IgD-negative memory B cell (primary cell): ENCODE data around the gene CACNB4. TPM values are rescaled to one million over a fixed set of nuclear protein-coding genes. Genes with fewer than 3 reads are reported as not detected.

ENCODE experiments used
- H3K27ac Mint-ChIP-seq, 3 donors: one replicate each; pipeline ENCODE4 v1.8.0; 2020 to 2022; ENCODE audit warnings: mild to moderate bottlenecking in 3 of 3, mixed read lengths in 3 of 3, moderate library complexity in 1 of 3
- H3K27me3 Mint-ChIP-seq: one replicate; pipeline ENCODE4 v1.8.0; 2021; ENCODE audit warnings: mixed read lengths
- H3K36me3 Mint-ChIP-seq: one replicate; pipeline ENCODE4 v1.8.0; 2020; ENCODE audit warnings: mild to moderate bottlenecking, mixed read lengths
- H3K4me1 Mint-ChIP-seq, 3 donors: one replicate each; pipeline ENCODE4 v1.8.0; 2020 to 2022; ENCODE audit warnings: mixed read lengths in 3 of 3, mild to moderate bottlenecking in 1 of 3
- H3K4me3 Mint-ChIP-seq, 4 donors: one replicate each; pipeline ENCODE4 v1.8.0; 2020 to 2022; ENCODE audit warnings: mild to moderate bottlenecking in 4 of 4, mixed read lengths in 4 of 4, moderate library complexity in 3 of 4
- H3K9me3 Mint-ChIP-seq, 3 donors: one replicate each; pipeline ENCODE4 v1.8.0; 2020 to 2021; ENCODE audit warnings: mixed read lengths in 3 of 3, mild to moderate bottlenecking in 1 of 3
- polyA plus RNA-seq: library from polyadenylated mRNA; unstranded; fragments of 300-500 nt; fragmentation: Illumina TruSeq; gene quantifications from one replicate; pipeline ENCODE4 v1.2.3, GENCODE V29; 2021

The CACNB4 gene
- polyA plus RNA-seq, 1 donor from 2014 or later = 0.43 TPM

DNA sequence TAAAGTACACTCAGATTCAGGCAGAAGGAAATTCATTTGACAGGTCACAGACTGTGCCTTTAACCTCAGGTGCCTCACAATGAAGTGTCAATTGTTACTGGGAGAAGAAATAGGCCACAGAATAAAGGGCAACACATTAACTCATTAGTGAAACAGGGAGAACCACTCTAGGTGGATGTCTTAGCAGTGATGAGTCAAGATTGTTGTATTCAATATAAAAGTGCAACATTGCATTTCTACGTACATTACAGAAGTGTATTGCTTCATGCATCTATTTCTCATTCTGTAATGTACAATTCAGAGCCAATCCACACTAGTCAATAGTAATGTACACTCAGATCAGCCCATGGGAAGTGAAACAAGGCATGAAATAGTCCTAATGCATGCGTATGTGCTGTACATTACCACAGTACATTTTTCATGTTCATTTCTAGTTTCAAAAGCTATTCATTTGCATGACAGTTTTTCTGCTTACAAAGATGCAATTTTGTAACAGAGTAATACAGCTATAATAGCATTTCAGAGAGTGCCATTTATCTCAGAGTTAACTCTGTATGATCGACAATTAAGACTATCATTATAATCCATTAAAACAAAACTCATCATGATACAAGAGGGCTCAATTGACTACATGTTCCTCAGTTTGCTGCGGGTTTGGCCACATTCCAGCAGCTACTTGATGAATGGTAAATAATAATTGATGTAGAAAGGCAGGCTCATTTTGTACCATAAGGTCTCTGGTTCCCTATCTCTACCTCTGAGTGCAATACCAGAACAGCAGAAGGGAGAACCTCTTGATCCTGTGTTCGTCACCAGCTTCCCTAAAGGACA, 258.4 kb downstream of the CACNB4 start:
- Mint-ChIP-seq H3K4me1 (peaks cover 21 to 27% (median 27%) of the 10 kb centered on the region in 3 donors), H3K36me3 (no peaks in the 10 kb centered on the region), H3K27ac (peak overlapping the region in 2 of 3 donors; percentile 56 to 70), H3K27me3 (no peaks in the 10 kb centered on the region), H3K9me3 (peaks cover 0 to 2% (median 0%) of the 10 kb centered on the region in 3 donors), H3K4me3 (peak overlapping the region in 1 of 4 donors; percentile 11)

DNA sequence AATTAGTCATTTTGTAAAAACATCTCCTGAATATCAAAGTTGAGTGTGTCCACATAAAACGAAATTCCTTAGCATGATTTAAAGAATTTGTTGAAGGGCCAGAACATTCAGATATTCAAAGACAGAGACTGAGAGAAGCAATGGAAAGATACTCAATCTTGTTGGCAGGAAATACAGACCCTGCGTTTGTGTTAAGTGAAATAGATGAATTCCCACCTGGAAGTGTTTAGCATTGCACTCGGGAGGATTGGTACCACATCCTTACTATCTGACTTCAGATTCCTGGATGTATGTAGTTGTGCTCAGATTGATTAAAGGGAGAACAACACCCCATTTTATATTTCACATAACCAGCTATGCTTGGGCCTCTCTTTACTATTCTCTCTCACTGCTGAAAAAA, 260.9 kb downstream of the CACNB4 start:
- no peaks in the 10 kb centered on the region for H3K27me3 Mint-ChIP-seq
- H3K4me3 Mint-ChIP-seq = no peak overlapping the region
- no peaks in the 10 kb centered on the region for H3K9me3 Mint-ChIP-seq
- no peak overlapping the region for H3K27ac Mint-ChIP-seq
- no peaks in the 10 kb centered on the region for H3K36me3 Mint-ChIP-seq
- peaks cover 17 to 21% (median 20%) of the 10 kb centered on the region in 3 donors for H3K4me1 Mint-ChIP-seq

DNA sequence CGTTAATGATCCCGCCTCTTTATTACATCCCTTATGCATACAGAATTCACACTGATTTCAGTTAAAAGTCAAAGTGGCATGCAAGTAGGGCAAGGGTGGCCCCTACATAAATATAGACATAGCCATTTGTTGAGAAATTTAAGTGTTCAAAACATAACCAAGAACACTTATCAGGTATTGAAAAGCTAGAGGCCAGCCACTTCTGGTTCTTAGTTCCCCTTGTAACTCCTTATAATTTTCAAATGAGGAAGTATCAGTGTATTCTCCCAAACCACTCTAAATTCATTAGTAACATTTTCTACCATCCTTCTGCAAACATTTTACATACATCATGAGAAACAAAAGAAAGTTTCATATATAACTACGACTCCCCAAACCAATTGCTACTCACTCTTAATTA, 264.9 kb downstream of the CACNB4 start:
- peaks cover 14 to 24% (median 16%) of the 10 kb centered on the region in 3 donors for H3K4me1 Mint-ChIP-seq
- H3K27ac Mint-ChIP-seq = peak overlapping the region in 1 of 3 donors; percentile 2
- H3K4me3 Mint-ChIP-seq = peak overlapping the region in 2 of 4 donors; percentile 17 to 42
- H3K9me3 Mint-ChIP-seq = no peaks in the 10 kb centered on the region
- H3K36me3 Mint-ChIP-seq = no peaks in the 10 kb centered on the region
- H3K27me3 Mint-ChIP-seq = no peaks in the 10 kb centered on the region

DNA sequence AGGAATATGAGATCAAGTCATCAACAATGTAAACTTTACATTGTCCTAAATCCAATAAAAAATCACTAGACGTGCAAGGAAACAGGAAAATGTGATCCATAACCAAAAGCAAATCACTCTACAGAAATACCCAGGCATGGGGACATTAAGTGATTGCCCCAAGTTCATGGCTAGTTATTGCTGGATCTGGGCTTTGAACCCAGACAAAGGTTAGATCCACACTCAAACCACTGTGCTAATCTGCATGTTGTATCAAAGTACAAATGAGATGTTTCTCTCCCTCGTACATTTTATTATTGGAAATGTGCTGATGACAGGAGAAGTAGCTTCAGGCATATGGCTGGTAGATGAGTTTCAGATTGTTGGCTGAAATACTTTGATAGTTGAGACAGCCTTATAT, 267.9 kb downstream of the CACNB4 start:
- Mint-ChIP-seq H3K9me3 (no peaks in the 10 kb centered on the region), H3K36me3 (no peaks in the 10 kb centered on the region), H3K27ac (no peak overlapping the region), H3K4me3 (no peak overlapping the region), H3K27me3 (no peaks in the 10 kb centered on the region), H3K4me1 (peaks cover 27 to 47% (median 33%) of the 10 kb centered on the region in 3 donors)

DNA sequence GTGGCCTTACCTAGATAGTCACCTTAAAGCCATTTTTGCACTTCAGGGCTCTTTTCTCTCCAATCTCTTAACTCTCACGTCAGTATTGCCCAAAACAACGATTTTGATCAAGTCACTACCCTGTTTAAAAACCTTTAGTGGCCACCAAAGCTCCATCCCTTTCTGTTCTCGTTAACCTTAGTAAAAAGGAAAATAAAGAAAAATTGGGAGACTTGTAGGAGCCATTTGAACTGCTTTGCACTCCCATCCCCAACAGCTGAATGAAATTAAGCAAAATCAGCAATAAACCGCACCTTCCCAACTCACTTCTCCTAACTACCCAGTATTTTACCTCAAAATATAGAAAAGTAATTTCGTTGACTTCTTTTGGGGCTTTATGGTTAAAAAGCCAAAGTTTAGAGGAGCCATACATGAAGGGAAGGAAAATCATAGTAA, 269.9 kb downstream of the CACNB4 start:
- H3K9me3 Mint-ChIP-seq = no peaks in the 10 kb centered on the region
- H3K27me3 Mint-ChIP-seq = no peaks in the 10 kb centered on the region
- no peaks in the 10 kb centered on the region for H3K36me3 Mint-ChIP-seq
- peak overlapping the region; percentile 88 to 98 (median 94) for H3K4me3 Mint-ChIP-seq
- peaks cover 30 to 40% (median 35%) of the 10 kb centered on the region in 3 donors for H3K4me1 Mint-ChIP-seq
- H3K27ac Mint-ChIP-seq = peak overlapping the region; percentile 90 to 97 (median 93)

DNA sequence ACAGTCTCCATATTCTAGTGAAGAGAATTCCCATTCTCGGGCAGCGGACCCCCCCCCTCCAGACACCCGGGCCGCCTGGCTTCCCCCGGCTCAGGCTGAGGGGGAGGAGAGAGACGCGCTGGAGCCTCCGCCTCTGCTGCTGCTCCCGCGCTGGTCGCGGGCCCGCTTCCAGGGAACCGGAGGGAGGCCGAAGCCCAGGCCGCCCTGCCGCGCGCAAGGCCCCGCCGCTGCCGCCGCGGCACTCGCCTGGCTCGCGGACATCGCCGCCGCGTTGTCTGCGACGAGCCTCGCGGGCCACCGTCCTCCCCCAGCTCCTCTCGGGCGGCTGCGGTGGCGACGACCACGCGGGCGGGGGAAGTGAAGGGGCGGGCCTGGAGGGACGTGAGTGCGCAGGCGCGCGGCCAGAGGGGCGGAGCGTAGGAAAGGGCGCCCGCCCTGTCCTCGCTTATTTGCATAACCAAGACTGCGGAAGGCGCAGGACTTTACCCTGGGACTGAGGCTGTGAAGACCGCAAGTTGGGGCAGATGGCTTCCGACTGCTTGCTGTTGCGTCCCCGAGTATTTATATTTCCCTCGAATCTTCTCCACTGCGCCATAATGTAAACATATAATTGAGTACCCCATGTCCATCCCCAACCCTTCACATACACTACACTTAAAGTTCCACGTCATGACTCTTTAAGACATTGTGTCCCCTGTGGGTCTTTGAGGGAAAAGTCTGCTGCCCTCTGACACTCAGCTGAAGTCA, 270.5 kb downstream of the CACNB4 start, which contains the start of gene ARL5A:
Gene ARL5A, minus strand, starts transcription at position 279 of the 747 bp plus-strand sequence. Its CDS starts 245 bp downstream, at position 34.
- peak within 1 kb of the TSS; percentile 88 to 98 (median 94) for H3K4me3 Mint-ChIP-seq
- H3K4me1 Mint-ChIP-seq = peaks cover 35 to 44% (median 37%) of the 10 kb centered on the region in 3 donors
- no peaks in the 10 kb centered on the region for H3K27me3 Mint-ChIP-seq
- no peaks in the 10 kb centered on the region for H3K9me3 Mint-ChIP-seq
- peak within 1 kb of the TSS; percentile 90 to 97 (median 93) for H3K27ac Mint-ChIP-seq
- no peaks in the 10 kb centered on the region for H3K36me3 Mint-ChIP-seq

DNA sequence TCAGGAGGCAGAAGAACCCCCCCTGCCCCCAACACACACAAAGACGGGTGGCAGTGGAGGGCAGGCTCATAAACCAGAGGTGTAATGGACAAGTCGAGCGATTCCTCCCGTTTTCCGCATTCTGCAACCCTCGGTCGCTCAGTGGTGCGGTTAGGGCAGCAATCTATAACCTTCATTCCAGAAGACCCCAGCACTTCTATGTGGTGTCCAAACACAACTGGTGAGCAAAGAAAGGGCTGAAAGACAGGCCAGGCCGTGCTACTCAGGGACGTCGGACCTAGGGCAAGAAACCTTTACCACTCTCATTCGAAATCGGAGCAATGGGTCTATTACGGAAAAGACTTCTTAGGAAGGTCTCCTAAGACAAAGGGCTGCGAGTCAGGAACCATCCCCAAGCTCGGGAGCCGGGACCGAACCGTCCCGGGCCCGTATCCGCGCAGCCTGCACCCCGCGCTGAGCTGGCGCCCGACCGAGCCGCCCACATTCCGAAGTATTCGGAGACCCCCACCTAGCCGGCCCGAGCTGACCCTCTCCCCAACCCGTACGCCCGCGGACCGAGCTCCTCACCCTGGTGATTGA, 271.2 kb downstream of the CACNB4 start:
- Mint-ChIP-seq H3K4me1 (peaks cover 41 to 50% (median 44%) of the 10 kb centered on the region in 3 donors), H3K27me3 (no peaks in the 10 kb centered on the region), H3K4me3 (peak overlapping the region; percentile 88 to 98 (median 94)), H3K36me3 (no peaks in the 10 kb centered on the region), H3K9me3 (no peaks in the 10 kb centered on the region), H3K27ac (peak overlapping the region; percentile 90 to 93 (median 93))

DNA sequence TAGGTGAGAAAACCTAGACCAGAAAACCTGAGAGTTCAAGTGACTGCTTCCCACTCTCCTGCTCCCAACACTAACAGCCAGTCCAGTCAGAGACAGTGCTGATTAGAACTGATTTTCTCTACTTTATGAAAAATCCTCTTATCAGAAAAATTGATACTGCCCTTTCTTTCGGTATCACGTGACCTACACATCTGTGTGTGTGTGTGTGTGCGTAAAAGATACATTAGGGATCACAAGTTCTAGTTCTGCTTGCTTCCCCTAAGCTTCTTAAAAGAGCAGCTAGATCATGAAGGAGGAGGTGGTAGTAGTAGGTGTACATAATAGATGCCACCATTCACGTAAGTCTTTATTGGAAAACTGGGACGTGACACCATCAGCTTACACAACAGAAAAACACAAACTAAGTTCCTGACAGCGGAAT, 272.1 kb downstream of the CACNB4 start:
- Mint-ChIP-seq H3K27ac (peak overlapping the region; percentile 90 to 93 (median 93)), H3K4me1 (peaks cover 43 to 54% (median 46%) of the 10 kb centered on the region in 3 donors), H3K9me3 (no peaks in the 10 kb centered on the region), H3K36me3 (no peaks in the 10 kb centered on the region), H3K4me3 (peak overlapping the region; percentile 88 to 98 (median 94)), H3K27me3 (no peaks in the 10 kb centered on the region)

DNA sequence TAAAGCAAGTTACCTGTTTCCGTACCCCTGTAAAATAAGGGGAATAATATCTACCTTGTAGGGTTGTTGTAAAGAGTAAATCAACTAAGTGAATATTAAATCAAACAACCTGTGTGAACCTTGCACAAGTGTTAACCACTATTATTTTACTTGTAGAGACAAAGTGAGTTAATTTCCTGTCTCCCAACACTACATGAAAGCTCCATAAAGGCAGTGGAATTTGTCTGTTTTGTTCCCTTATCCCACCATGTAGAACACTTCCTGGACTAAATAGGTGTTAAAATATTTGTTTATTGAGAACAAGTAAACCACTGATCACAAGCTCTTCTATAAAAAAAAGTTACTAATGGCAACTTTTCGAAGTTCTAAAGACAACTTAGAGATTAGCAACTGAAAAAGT, 274.0 kb downstream of the CACNB4 start:
- H3K27me3 Mint-ChIP-seq = no peaks in the 10 kb centered on the region
- peaks cover 52 to 66% (median 57%) of the 10 kb centered on the region in 3 donors for H3K4me1 Mint-ChIP-seq
- H3K27ac Mint-ChIP-seq = peak overlapping the region in 1 of 3 donors; percentile 30
- H3K4me3 Mint-ChIP-seq = peak overlapping the region in 2 of 4 donors; percentile 4 to 82
- H3K36me3 Mint-ChIP-seq = peaks cover 8% of the 10 kb centered on the region
- H3K9me3 Mint-ChIP-seq = no peaks in the 10 kb centered on the region

DNA sequence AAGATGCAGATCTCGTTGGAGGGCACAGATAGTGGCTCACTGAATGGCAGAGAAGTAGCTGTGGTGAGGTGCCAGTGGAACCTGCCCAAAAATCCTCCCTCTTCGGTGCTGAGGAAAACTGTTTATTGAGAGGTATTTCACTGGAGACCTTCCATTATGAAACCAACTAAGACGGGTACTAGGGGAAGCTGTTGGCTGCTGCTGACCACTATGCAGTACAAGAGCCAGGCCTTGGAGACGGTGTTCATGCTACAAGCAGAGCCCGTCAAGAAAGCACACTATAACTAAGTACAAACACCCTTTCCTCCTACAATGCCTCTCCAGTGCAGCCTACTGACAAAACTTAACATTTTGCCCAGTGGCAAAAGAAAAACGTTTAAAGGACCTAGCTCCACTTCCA, 275.2 kb downstream of the CACNB4 start:
- peaks cover 46 to 61% (median 52%) of the 10 kb centered on the region in 3 donors for H3K4me1 Mint-ChIP-seq
- H3K4me3 Mint-ChIP-seq = peak overlapping the region in 3 of 4 donors; percentile 53 to 65 (median 61)
- no peak overlapping the region for H3K27ac Mint-ChIP-seq
- H3K9me3 Mint-ChIP-seq = no peaks in the 10 kb centered on the region
- no peaks in the 10 kb centered on the region for H3K27me3 Mint-ChIP-seq
- H3K36me3 Mint-ChIP-seq = peaks cover 10% of the 10 kb centered on the region

DNA sequence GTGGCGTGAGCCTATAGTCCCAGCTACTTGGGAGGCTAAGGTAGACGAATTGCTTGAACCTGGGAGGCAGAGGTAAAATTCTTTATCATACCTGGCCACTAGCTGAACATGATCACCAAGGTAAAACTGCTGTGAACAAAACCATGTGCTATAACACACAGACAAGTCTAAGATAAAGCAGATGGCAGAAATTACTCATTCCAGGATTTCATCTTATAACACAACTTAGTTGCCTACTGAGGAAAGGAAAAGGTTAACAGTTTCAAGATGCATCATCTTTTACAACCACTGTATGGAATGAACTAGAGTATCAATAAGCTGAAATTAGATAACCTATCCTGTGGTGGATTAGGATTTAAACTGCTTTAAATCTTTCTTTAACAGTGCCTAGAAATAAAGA, 278.9 kb downstream of the CACNB4 start:
- Mint-ChIP-seq H3K27me3 (no peaks in the 10 kb centered on the region), H3K4me3 (peak overlapping the region in 1 of 4 donors; percentile 39), H3K9me3 (no peaks in the 10 kb centered on the region), H3K4me1 (peaks cover 32 to 47% (median 36%) of the 10 kb centered on the region in 3 donors), H3K27ac (no peak overlapping the region), H3K36me3 (peaks cover 13% of the 10 kb centered on the region)

DNA sequence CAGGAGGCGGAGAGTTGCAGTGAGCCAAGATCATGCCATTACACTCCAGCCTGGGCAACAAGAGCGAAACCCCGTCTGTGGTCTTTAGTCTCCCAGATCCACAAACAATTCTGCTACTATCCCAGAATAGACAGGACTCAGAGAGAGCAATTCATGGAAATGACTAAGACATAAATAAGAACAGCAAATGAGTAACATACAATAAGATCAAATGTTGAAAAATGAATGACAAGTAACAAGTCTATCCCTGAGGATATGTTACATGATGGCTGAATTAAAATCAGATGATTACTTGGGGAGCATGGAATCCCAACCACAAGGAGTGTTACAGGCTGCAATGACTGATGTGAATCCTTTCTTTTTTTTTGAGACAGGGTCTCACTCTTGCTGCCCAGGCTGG, 280.9 kb downstream of the CACNB4 start:
- H3K36me3 Mint-ChIP-seq = peaks cover 13% of the 10 kb centered on the region
- peaks cover 19 to 28% (median 21%) of the 10 kb centered on the region in 3 donors for H3K4me1 Mint-ChIP-seq
- H3K27ac Mint-ChIP-seq = no peak overlapping the region
- H3K4me3 Mint-ChIP-seq = no peak overlapping the region
- H3K27me3 Mint-ChIP-seq = no peaks in the 10 kb centered on the region
- H3K9me3 Mint-ChIP-seq = no peaks in the 10 kb centered on the region

DNA sequence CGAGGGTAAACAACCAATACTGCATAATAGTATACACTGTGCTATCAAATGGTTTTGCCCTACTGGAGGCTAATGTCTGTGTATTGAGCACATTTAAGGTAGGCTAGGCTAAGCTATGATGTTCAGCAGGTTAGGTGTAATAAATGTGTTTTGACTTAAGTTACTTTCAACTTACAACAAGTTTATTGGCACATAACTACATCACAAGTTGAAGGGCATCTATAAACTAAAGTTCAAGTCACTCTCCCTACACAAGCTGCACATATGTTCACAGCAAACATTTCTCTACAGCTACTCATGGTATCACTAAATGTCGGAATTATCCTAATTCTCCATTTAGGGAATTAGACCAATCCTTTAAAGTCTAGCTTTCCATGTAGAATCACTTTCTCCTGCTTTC, 282.0 kb downstream of the CACNB4 start:
- H3K36me3 Mint-ChIP-seq = peaks cover 14% of the 10 kb centered on the region
- no peak overlapping the region for H3K4me3 Mint-ChIP-seq
- H3K27ac Mint-ChIP-seq = no peak overlapping the region
- H3K9me3 Mint-ChIP-seq = peaks cover 0 to 3% (median 0%) of the 10 kb centered on the region in 3 donors
- H3K27me3 Mint-ChIP-seq = no peaks in the 10 kb centered on the region
- H3K4me1 Mint-ChIP-seq = peaks cover 13 to 23% (median 16%) of the 10 kb centered on the region in 3 donors

DNA sequence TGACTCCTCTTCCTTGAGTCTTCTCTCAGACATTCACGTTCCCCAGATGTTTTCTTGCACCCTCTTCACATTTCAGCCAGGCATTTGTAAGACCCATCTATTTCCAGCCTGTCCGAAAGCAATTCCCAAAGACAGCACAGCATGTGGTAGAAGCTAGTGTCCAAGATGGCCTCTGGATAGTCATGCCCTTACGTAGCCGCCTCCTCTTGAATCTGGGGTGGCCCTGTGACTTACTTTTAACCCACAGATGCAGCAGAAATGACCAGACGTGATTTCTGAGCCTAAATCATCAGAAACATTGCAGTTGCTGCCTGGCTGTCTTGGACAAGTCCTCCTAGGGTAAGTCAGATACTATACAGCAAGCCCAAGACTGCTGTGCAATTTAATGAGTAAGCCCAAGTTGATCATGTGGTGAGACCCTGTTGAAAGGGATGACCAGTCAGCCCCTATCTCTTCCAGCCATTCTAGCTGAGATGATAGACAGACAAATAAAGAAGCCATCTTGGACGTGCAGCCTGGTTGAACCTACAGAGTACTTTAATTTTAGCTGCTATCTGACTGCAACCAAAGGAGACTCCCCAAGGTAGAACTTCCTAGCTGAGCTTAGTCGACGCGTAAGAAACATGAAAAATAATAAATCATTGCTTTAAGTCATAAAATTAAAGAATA, 282.9 kb downstream of the CACNB4 start:
- H3K27ac Mint-ChIP-seq = no peak overlapping the region
- peaks cover 0 to 6% (median 0%) of the 10 kb centered on the region in 3 donors for H3K9me3 Mint-ChIP-seq
- no peaks in the 10 kb centered on the region for H3K27me3 Mint-ChIP-seq
- H3K4me1 Mint-ChIP-seq = peaks cover 8 to 17% (median 10%) of the 10 kb centered on the region in 3 donors
- H3K4me3 Mint-ChIP-seq = no peak overlapping the region
- H3K36me3 Mint-ChIP-seq = peaks cover 9% of the 10 kb centered on the region
